Measurements from ENCODE around the gene CYB5D1.

The CYB5D1 gene

DNA sequence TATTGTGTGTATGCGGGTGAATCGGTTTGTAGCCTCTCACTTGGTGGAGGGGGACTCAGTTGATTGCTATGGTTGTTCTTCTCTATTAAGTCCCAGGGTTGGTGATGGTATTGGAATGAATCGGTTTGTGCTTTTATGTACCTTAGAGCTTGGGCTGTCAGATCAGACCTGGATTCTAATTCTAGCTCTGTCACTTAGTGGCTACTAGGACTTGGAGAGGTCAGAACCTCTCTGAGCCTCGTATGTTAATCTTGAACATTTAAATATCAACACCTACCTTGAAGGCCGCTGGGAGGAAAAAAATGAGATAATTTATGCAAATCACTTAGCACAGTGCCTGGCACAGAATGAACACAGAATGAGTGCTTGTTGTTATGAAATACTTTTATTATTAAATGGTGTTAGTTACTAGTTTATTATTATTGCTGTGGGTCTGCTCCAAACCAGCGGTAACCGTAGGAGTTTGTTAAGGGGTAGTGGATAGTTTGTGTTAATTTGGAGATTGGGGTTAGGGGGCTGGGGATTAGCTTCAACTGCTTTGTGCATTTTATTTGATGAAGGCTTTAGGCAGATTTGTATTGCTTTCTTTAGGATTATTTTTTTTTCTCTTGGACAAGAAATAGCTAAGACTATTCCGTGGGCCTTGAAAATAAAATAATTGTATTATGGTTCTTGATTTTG is 20.3 kb upstream of the CYB5D1 start:
- TF ChIP-seq, protein P1, sequence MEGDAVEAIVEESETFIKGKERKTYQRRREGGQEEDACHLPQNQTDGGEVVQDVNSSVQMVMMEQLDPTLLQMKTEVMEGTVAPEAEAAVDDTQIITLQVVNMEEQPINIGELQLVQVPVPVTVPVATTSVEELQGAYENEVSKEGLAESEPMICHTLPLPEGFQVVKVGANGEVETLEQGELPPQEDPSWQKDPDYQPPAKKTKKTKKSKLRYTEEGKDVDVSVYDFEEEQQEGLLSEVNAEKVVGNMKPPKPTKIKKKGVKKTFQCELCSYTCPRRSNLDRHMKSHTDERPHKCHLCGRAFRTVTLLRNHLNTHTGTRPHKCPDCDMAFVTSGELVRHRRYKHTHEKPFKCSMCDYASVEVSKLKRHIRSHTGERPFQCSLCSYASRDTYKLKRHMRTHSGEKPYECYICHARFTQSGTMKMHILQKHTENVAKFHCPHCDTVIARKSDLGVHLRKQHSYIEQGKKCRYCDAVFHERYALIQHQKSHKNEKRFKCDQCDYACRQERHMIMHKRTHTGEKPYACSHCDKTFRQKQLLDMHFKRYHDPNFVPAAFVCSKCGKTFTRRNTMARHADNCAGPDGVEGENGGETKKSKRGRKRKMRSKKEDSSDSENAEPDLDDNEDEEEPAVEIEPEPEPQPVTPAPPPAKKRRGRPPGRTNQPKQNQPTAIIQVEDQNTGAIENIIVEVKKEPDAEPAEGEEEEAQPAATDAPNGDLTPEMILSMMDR (IDR thresholded peaks at IDR 0.05; ENCODE audit: low read depth, low read length, missing control alignments) = no peak
- DNase-seq (ENCODE audit: low read depth) = no peak
- H3K4me3 ChIP-seq (ENCODE audit: low read depth, low read length) = peak overlapping the region; percentile 67

DNA sequence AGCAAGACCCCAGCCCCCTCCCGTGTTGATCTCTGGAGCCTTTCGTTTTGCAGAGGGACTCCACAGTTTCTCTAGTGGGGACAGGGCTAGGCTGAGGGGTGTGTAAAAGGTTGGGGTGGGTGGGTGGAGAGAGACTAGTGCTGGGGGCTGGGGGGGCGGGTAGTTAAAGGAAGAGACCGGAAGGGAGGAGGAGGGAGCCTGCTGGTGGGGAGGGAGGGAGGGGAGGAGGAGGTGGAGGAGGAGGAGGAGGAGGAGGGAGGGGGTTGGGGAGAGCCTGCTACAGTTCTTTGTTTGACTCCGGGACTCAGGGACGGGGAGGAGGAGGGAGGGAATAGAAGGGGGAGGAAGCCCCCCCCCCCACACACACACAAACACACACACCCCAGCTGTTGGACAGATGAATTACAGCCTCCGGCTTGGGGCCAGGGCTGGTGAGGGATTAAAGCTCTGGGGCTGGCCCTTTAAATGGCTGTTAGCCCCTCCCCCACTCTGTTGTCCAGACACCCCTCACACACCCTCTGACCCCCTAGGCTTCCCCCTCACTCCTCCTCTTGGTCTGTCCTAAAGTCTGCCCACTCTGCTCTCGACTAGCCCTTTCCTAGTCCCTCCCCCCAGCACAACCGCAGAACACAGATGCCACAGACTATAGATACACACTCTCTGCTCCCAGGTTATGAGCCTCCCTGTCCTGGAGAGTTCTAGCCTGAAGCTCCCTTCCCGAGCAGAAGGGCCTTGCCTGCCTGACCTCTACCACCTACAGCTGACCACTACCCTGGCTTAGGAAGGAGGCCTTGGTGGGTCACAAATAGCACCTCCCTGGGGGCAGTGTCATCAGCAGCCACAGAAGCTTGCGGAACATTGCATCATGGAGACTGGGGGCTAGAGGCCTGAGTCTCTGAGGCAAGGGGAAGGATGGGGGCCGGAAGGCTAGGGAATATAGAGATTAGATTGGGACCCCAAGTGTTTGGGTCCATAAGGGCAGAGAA is 19.4 kb upstream of the CYB5D1 start:
- TF ChIP-seq, protein P1 (IDR thresholded peaks at IDR 0.05; ENCODE audit: low read depth, low read length, missing control alignments) = no peak
- DNase-seq (ENCODE audit: low read depth) = no peak
- peak overlapping the region; percentile 67 for H3K4me3 ChIP-seq (ENCODE audit: low read depth, low read length)

DNA sequence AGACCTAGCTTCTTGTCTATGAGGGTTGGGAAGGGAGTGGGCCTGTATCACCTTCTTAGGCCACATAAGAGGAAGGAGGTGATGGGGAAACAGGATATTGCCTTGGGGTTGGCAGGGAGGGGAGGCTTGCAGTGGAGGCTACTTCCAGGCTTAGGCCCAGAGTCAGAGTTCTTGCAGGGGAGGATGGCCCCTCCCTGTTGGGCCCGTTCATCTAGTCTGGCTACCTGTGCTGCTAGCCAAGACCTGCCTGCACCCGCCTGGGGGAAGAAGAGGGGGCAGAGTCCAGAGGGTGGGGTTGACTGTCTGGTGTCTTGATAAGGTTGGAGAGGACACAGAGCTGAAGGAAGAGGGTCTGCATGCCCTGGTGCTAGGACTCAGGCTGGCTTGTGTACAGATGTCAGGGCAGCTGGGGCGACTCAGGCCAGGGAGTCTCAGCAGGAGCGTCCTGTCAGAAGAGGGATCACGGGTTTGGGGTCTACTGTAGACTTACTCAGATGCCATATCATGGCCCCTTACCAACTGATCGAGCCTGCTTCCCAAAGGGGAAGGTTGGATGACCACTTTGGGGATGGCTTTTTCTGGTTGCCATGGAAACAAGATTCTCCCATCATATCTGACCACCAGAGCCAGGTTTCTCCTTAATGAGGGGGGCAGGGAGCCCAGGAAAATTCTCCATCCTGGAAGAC is 18.5 kb upstream of the CYB5D1 start:
- TF ChIP-seq, protein P1 (IDR thresholded peaks at IDR 0.05; ENCODE audit: low read depth, low read length, missing control alignments) = no peak
- DNase-seq (ENCODE audit: low read depth) = no peak
- H3K4me3 ChIP-seq (ENCODE audit: low read depth, low read length) = peak overlapping the region; percentile 11; the same call in 1 of the 2 replicates

DNA sequence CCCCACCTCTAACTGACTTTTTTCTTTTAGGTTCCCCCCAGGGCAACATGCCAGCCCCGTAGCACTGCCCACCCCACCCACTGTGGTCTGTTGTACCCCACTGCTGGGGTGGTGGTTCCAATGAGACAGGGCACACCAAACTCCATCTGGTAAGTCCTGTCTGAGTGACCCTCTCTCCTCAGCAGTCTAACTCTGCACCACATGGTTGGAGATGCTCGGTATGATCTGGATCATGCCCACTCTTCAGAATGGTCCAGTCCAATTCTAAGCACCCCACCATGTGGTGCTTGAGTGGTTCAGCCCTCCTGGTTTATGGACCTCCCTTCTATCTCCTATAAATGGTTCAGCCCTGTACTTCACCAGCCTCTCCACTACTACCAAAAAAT is 17.9 kb upstream of the CYB5D1 start:
- no peak overlapping the region for H3K4me3 ChIP-seq (ENCODE audit: low read depth, low read length)
- DNase-seq (ENCODE audit: low read depth) = no peak
- TF ChIP-seq, protein P1 (IDR thresholded peaks at IDR 0.05; ENCODE audit: low read depth, low read length, missing control alignments) = no peak

DNA sequence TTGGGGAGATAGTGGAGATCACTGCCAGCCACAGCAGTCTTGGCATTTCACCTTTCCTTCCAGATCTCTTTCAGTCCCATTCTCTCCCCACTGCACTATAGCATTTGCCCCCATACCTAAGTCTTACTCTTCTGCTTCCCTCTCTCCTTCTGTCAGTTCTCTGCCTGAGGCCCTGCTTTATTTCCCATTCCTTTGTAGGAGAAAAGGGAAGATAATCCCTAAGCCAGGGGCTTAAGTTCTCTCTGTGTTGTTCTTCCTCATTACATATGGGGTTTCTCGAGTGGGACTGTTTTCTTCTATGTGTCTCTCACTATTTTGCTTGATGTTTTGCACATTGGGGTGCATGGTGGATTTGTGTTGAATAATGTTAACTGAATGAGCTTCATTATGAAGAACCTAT is 17.4 kb upstream of the CYB5D1 start:
- H3K4me3 ChIP-seq (ENCODE audit: low read depth, low read length) = no peak overlapping the region; the same call in 1 of the 2 replicates
- TF ChIP-seq, protein P1 (IDR thresholded peaks at IDR 0.05; ENCODE audit: low read depth, low read length, missing control alignments) = no peak

DNA sequence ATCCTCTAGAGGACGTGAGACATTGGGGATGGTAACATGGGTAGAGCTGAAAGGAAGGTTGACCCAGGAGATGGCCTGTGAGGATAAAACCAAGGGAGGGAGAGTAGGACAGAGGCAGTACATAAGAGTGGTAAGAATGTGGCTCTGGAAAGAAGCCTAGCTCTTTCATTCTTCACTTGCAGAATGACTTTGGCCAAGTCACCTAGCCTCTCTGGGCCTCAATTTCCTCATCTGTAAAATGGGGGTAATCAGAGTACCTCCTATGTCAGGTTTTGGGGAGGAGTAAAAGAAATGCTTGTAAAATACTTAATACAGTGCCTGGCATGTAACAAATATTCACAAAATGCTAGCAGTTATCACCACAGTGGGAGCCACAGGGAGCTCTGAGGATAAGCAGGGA is 16.9 kb upstream of the CYB5D1 start:
- peak overlapping the region; percentile 82; the same call in 1 of the 2 replicates for H3K4me3 ChIP-seq (ENCODE audit: low read depth, low read length)
- TF ChIP-seq, protein P1 (IDR thresholded peaks at IDR 0.05; ENCODE audit: low read depth, low read length, missing control alignments) = no peak
- no peak for DNase-seq (ENCODE audit: low read depth)

More for the DNA sequence above, 17.4 kb upstream of the CYB5D1 start:
- DNase-seq (ENCODE audit: low read depth) = no peak

All from GM12864 (cell line).